ENCODE measurements around the gene PRKG1. TPM values are rescaled to one million over a fixed set of nuclear protein-coding genes. Genes with fewer than 3 reads are reported as not detected.

PRKG1 gene
- total and polyA plus RNA-seq, 2 donors (not counting 1 experiment from before 2014, with no cell fraction given) = not detected

DNA sequence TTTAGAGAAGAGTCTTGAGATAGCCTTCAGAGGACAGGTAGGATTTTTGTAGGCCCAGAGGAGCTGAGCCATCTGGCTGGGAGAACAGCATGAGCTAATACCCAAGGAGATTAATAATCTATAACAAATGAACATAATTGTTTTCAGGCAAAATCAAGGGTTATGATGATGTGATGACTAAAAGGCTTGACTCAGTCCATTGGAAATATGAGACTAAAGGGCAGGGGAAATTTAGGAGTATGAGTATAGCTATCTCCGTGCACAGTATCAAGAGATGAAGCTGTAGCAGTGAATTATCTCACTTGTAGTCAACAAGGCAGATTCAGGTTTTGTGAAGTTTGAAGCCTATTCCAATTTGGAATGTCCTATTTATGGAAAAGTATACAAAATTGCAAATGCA is 585.1 kb downstream of the PRKG1 start:
- Histone ChIP-seq H3K36me3 (replicated peaks in 1 of 2; ENCODE audit: control extremely low read depth in 1 of 2, control insufficient read depth in 1 of 2, extremely low read depth in 1 of 2, insufficient read depth in 2 of 2, low read length in 1 of 2) (no peaks in the 10 kb centered on the region), H3K4me2 (replicated peaks; ENCODE audit: low read depth, low read length, poor library complexity, severe bottlenecking) (no peak overlapping the region), H3K27ac (ENCODE audit: low read length in 2 of 2) (no peak overlapping the region), H3K4me1 (ENCODE audit: control insufficient read depth in 2 of 2, insufficient read depth in 2 of 2, low read length in 2 of 2) (no peaks in the 10 kb centered on the region), H3K4me3 (ENCODE audit: control extremely low read depth in 1 of 5, extremely low read depth in 1 of 5, insufficient read depth in 1 of 5, low read depth in 2 of 5, low read length in 4 of 5) (no peak overlapping the region), H3K27me3 (replicated peaks in 1 of 4; ENCODE audit: control extremely low read depth in 1 of 4, control insufficient read depth in 3 of 4, insufficient read depth in 4 of 4, low read length in 3 of 4) (no peaks in the 10 kb centered on the region), H3K9ac (ENCODE audit: low read length) (no peak overlapping the region), H3K79me2 (ENCODE audit: control insufficient read depth, insufficient read depth, low read length) (no peaks in the 10 kb centered on the region), H4K20me1 (ENCODE audit: control insufficient read depth, insufficient read depth, low read length, poor library complexity, severe bottlenecking) (no peaks in the 10 kb centered on the region), H3K9me3 (ENCODE audit: control extremely low read depth in 1 of 3, control insufficient read depth in 2 of 3, insufficient read depth in 1 of 3, low read length in 2 of 3) (no peaks in the 10 kb centered on the region), H2AFZ (ENCODE audit: insufficient read depth, low read depth, low read length, poor library complexity, severe bottlenecking) (no peak overlapping the region)
- DNase-seq = no peak
- WGBS (ENCODE audit: insufficient coverage) = 36% methylated on average over 1 of the region's 1 CpG
- ATAC-seq (ENCODE audit: low read depth) = no peak
- Mint-ChIP-seq H3K27ac (no peak overlapping the region), H3K27me3 (peaks cover 9% of the 10 kb centered on the region), H3K4me3 (no peak overlapping the region), H3K9me3 (ENCODE audit: insufficient read depth) (no peaks in the 10 kb centered on the region), H3K4me1 (no peaks in the 10 kb centered on the region)
- intact Hi-C loops (cut with micrococcal nuclease) = no loop called here
- ChIA-PET CTCF (interaction anchor here (0.8 kb wide), 1 partner anchor 10 kb away, joined by 3 read pairs; no protein-coding TSS in a partner anchor), POLR2A (no interaction called here)
- TF ChIP-seq, protein P1, sequence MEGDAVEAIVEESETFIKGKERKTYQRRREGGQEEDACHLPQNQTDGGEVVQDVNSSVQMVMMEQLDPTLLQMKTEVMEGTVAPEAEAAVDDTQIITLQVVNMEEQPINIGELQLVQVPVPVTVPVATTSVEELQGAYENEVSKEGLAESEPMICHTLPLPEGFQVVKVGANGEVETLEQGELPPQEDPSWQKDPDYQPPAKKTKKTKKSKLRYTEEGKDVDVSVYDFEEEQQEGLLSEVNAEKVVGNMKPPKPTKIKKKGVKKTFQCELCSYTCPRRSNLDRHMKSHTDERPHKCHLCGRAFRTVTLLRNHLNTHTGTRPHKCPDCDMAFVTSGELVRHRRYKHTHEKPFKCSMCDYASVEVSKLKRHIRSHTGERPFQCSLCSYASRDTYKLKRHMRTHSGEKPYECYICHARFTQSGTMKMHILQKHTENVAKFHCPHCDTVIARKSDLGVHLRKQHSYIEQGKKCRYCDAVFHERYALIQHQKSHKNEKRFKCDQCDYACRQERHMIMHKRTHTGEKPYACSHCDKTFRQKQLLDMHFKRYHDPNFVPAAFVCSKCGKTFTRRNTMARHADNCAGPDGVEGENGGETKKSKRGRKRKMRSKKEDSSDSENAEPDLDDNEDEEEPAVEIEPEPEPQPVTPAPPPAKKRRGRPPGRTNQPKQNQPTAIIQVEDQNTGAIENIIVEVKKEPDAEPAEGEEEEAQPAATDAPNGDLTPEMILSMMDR (IDR thresholded peaks at IDR 0.05) = no peak

DNA sequence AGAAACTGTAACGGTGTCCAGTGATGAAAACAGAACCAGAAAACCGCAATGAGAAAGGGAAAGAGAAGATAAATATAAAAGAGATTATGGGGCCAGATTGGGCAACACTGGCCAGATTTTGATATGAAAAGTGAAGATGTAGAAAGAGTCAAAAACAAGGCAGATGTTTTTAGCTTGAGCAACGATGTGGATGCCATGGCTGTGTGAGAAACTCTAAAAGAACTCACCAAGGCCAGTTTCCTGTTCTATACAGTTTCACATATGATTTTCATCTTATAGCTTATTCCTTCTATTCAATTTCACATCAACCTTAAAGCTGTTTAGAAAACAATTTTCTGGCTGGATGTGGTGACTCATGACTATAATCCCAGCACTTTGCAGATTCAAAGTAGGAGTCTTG is 588.8 kb downstream of the PRKG1 start:
- Histone ChIP-seq H3K4me2 (replicated peaks; ENCODE audit: low read depth, low read length, poor library complexity, severe bottlenecking) (no peak overlapping the region), H3K79me2 (ENCODE audit: control insufficient read depth, insufficient read depth, low read length) (no peaks in the 10 kb centered on the region), H3K4me1 (ENCODE audit: control insufficient read depth in 2 of 2, insufficient read depth in 2 of 2, low read length in 2 of 2) (no peaks in the 10 kb centered on the region), H3K9me3 (ENCODE audit: control extremely low read depth in 1 of 3, control insufficient read depth in 2 of 3, insufficient read depth in 1 of 3, low read length in 2 of 3) (no peaks in the 10 kb centered on the region), H3K36me3 (replicated peaks in 1 of 2; ENCODE audit: control extremely low read depth in 1 of 2, control insufficient read depth in 1 of 2, extremely low read depth in 1 of 2, insufficient read depth in 2 of 2, low read length in 1 of 2) (no peaks in the 10 kb centered on the region), H2AFZ (ENCODE audit: insufficient read depth, low read depth, low read length, poor library complexity, severe bottlenecking) (no peak overlapping the region), H3K27me3 (replicated peaks in 1 of 4; ENCODE audit: control extremely low read depth in 1 of 4, control insufficient read depth in 3 of 4, insufficient read depth in 4 of 4, low read length in 3 of 4) (no peaks in the 10 kb centered on the region), H3K9ac (ENCODE audit: low read length) (no peak overlapping the region), H4K20me1 (ENCODE audit: control insufficient read depth, insufficient read depth, low read length, poor library complexity, severe bottlenecking) (no peaks in the 10 kb centered on the region), H3K27ac (ENCODE audit: low read length in 2 of 2) (no peak overlapping the region), H3K4me3 (ENCODE audit: control extremely low read depth in 1 of 5, extremely low read depth in 1 of 5, insufficient read depth in 1 of 5, low read depth in 2 of 5, low read length in 4 of 5) (no peak overlapping the region)
- Mint-ChIP-seq H3K4me3 (no peak overlapping the region), H3K27me3 (peaks cover 4% of the 10 kb centered on the region), H3K27ac (no peak overlapping the region), H3K4me1 (no peaks in the 10 kb centered on the region), H3K9me3 (ENCODE audit: insufficient read depth) (no peaks in the 10 kb centered on the region)
- ATAC-seq (ENCODE audit: low read depth) = no peak
- intact Hi-C loops (cut with micrococcal nuclease) = no loop called here
- no peak for DNase-seq
- TF ChIP-seq EZH2 (IDR thresholded peaks at IDR 0.05; ENCODE audit: borderline replicate concordance, insufficient read depth, low read depth, low read length, poor library complexity, severe bottlenecking) = no peak
- TF ChIP-seq, protein P1 (IDR thresholded peaks at IDR 0.05) = no peak
- CTCF ChIA-PET = no interaction called here
- WGBS (ENCODE audit: insufficient coverage) = 89% methylated on average over 2 of the region's 3 CpGs
- POLR2A ChIA-PET = no interaction called here

Measured in B cell (primary cell).